Measurements from ENCODE around the gene NFIX. TPM values are rescaled to one million over a fixed set of nuclear protein-coding genes. Genes with fewer than 3 reads are reported as not detected.

NFIX gene
- total RNA-seq, 2 experiments from 2014 or later = 3.0 to 3.3 TPM

GRCh38 chr19:13005253-13005652 lies 10.0 kb downstream of the NFIX start:
- H3K4me1 ChIP-seq (ENCODE audit: insufficient read depth, low read length) = no peaks in the 10 kb centered on the region
- H3K36me3 Mint-ChIP-seq (ENCODE audit: low read depth) = no peaks in the 10 kb centered on the region
- intact Hi-C loops (cut with DNase I, micrococcal nuclease) = no loop called here
- H3K27ac Mint-ChIP-seq = no peak overlapping the region
- H3K9me3 ChIP-seq (ENCODE audit: control insufficient read depth in 1 of 2, insufficient read depth in 1 of 2, low read length in 2 of 2) = peaks cover 0 to 2% of the 10 kb centered on the region in 2 experiments
- H3K27ac ChIP-seq (ENCODE audit: low read depth in 1 of 2, low read length in 2 of 2) = no peak overlapping the region
- no peak overlapping the region for H3K4me3 ChIP-seq (ENCODE audit: low read length)
- no peaks in the 10 kb centered on the region for H3K36me3 ChIP-seq (ENCODE audit: insufficient read depth, low read length)
- no peaks in the 10 kb centered on the region for H3K4me1 Mint-ChIP-seq (ENCODE audit: low read depth)
- H3K27me3 ChIP-seq (ENCODE audit: control insufficient read depth in 1 of 2, insufficient read depth in 2 of 2, low read length in 2 of 2) = peaks cover 14 to 24% of the 10 kb centered on the region in 2 experiments
- no peak for TF ChIP-seq CTCF (IDR thresholded peaks at IDR 0.05)
- H3K27me3 Mint-ChIP-seq = peaks cover 31% of the 10 kb centered on the region
- no peak for DNase-seq
- H3K9me3 Mint-ChIP-seq = no peaks in the 10 kb centered on the region
- ChIA-PET CTCF (no interaction called here), POLR2A (no interaction called here)
- H3K4me3 Mint-ChIP-seq = no peak overlapping the region
- ATAC-seq (ENCODE audit: poor library complexity) = no peak

- Mint-ChIP-seq H3K27ac (no peak overlapping the region), H3K9me3 (no peaks in the 10 kb centered on the region), H3K4me1 (ENCODE audit: low read depth) (no peaks in the 10 kb centered on the region), H3K36me3 (ENCODE audit: low read depth) (no peaks in the 10 kb centered on the region), H3K27me3 (peaks cover 38% of the 10 kb centered on the region), H3K4me3 (no peak overlapping the region)
- Histone ChIP-seq H3K4me1 (ENCODE audit: insufficient read depth, low read length) (no peaks in the 10 kb centered on the region), H3K27me3 (ENCODE audit: control insufficient read depth in 1 of 2, insufficient read depth in 2 of 2, low read length in 2 of 2) (peaks cover 20 to 30% of the 10 kb centered on the region in 2 experiments), H3K9me3 (ENCODE audit: control insufficient read depth in 1 of 2, insufficient read depth in 1 of 2, low read length in 2 of 2) (peaks cover 0 to 7% of the 10 kb centered on the region in 2 experiments), H3K4me3 (ENCODE audit: low read length) (no peak overlapping the region), H3K36me3 (ENCODE audit: insufficient read depth, low read length) (no peaks in the 10 kb centered on the region), H3K27ac (ENCODE audit: low read depth in 1 of 2, low read length in 2 of 2) (no peak overlapping the region)
- TF ChIP-seq CTCF (IDR thresholded peaks at IDR 0.05) = no peak
- DNase-seq = no peak
- ATAC-seq (ENCODE audit: poor library complexity) = no peak
- POLR2A ChIA-PET = interaction anchor here (0.5 kb wide), 1 partner anchor 14 kb away, joined by 3 read pairs; no protein-coding TSS in a partner anchor
- CTCF ChIA-PET = no interaction called here
- intact Hi-C loops (cut with DNase I, micrococcal nuclease) = no loop called here
Observed at GRCh38 chr19:13005861-13006370, 10.6 kb downstream of the NFIX start.

- POLR2A ChIA-PET = interaction anchor here (0.5 to 1.0 kb wide), 2 partner anchors 15 to 17 kb away, joined by 3 read pairs; no protein-coding TSS in a partner anchor
- TF ChIP-seq CTCF (IDR thresholded peaks at IDR 0.05) = no peak
- intact Hi-C loops (cut with DNase I, micrococcal nuclease) = no loop called here
Observed at GRCh38 chr19:13006431-13007281, 11.4 kb downstream of the NFIX start.

More at GRCh38 chr19:13006431-13007281, 11.4 kb downstream of the NFIX start:
- Histone ChIP-seq H3K4me1 (ENCODE audit: insufficient read depth, low read length) (peaks cover 3% of the 10 kb centered on the region), H3K36me3 (ENCODE audit: insufficient read depth, low read length) (no peaks in the 10 kb centered on the region), H3K27me3 (ENCODE audit: control insufficient read depth in 1 of 2, insufficient read depth in 2 of 2, low read length in 2 of 2) (peaks cover 28 to 37% of the 10 kb centered on the region in 2 experiments), H3K9me3 (ENCODE audit: control insufficient read depth in 1 of 2, insufficient read depth in 1 of 2, low read length in 2 of 2) (peaks cover 0 to 9% of the 10 kb centered on the region in 2 experiments), H3K27ac (ENCODE audit: low read depth in 1 of 2, low read length in 2 of 2) (no peak overlapping the region), H3K4me3 (ENCODE audit: low read length) (no peak overlapping the region)
- H3K9me3 Mint-ChIP-seq = no peaks in the 10 kb centered on the region
- no peak overlapping the region for H3K27ac Mint-ChIP-seq
- no peaks in the 10 kb centered on the region for H3K36me3 Mint-ChIP-seq (ENCODE audit: low read depth)
- peaks cover 45% of the 10 kb centered on the region for H3K27me3 Mint-ChIP-seq
- no peak overlapping the region for H3K4me3 Mint-ChIP-seq
- CTCF ChIA-PET = no interaction called here
- ATAC-seq (ENCODE audit: poor library complexity) (no peak), DNase-seq (no peak)
- H3K4me1 Mint-ChIP-seq (ENCODE audit: low read depth) = no peaks in the 10 kb centered on the region
